Mucosa of gallbladder (tissue), 1 donor: ENCODE results near the gene WDR37. TPM values are rescaled to one million over a fixed set of nuclear protein-coding genes. Genes with fewer than 3 reads are reported as not detected.

Experiments used
- DNase-seq: peaks from one replicate; pipeline ENCODE4 v3.0.0-alpha.2; 2020; ENCODE audit warnings: low spot score
- total RNA-seq: library from RNA; stranded (reverse); gene quantifications from one replicate; pipeline ENCODE4 v1.2.1, GENCODE V29; 2021
- donor health status: DM: no; HTN: no; CAD: no.

WDR37 gene
- total RNA-seq, 1 donor from 2014 or later = 15.5 TPM

DNA sequence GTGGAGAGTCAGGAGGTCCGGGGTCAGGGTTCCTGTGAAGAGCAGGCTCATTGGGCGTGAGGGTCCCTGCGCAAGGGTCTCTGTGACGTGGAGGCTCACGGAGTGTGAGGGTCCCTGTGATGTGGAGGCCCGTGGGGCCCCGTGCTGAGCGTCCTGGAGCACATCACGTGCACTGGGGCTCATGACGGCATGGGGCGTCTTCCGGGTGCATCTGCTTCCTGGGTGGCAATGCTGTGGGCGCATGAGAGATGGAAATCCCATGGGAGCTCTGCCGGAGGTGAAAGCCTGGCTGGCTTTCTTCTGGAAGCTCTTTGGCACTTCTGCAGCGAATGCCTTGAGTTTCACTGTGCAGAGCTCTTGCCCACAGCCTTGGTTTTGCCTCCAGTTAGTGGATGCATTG lies 71.4 kb downstream of the WDR37 start:
- DNase-seq = no peak

DNA sequence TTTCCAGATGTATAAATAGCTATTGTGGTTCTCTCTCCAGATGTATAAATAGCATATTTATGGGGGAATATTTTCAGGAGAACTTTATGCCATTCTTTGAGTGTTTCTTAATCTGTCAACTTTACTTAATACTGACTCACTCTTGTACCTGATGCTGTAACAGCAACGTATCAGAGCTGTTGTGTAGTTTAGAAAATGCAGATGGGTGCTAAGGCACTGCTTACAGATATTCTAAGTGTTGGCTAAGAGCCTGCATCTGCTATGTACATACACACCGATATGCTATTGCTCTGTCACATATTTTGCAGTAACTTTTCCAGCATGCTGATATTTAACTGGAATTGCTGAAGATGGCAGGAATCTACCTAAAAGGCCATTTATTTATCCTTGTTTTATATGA lies 71.9 kb downstream of the WDR37 start:
- no peak for DNase-seq

DNA sequence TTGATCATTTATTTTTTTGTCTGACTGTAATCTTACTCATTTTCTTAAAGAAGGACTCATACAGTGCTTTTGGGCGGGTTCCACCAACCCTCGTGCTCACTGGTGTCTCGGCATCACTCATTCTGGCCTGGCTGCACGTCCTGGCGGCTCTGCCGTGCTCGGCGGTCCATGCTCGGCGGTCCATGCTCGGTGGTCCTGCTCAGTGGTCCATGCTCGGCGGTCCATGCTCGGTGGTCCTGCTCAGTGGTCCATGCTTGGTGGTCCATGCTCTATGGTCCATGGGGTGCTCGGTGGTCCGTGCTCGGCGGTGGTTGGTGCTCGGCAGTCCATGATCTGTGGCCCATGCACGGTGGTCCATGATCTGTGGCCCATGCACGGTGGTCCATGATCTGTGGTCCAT lies 72.5 kb downstream of the WDR37 start:
- no peak for DNase-seq

DNA sequence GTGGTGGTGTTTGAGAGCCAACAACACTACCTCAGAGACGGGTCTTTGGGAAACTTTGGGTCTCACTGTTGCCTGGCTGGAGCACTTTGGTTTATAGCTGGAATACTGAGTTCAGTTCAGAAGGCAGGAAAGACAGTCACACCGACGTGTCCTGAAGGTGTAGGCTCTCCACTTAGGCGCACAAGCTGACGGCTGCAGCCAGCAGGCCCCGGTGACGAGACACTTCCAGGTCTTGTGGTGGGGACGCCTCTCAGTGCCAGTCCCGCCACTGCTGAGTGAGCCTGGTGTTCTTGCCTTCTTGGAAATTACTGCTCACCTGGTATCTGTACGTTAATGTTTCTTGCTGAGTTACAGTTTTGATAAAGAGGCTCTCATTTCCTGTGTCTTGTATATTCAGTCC lies 74.0 kb downstream of the WDR37 start:
- DNase-seq = no peak

DNA sequence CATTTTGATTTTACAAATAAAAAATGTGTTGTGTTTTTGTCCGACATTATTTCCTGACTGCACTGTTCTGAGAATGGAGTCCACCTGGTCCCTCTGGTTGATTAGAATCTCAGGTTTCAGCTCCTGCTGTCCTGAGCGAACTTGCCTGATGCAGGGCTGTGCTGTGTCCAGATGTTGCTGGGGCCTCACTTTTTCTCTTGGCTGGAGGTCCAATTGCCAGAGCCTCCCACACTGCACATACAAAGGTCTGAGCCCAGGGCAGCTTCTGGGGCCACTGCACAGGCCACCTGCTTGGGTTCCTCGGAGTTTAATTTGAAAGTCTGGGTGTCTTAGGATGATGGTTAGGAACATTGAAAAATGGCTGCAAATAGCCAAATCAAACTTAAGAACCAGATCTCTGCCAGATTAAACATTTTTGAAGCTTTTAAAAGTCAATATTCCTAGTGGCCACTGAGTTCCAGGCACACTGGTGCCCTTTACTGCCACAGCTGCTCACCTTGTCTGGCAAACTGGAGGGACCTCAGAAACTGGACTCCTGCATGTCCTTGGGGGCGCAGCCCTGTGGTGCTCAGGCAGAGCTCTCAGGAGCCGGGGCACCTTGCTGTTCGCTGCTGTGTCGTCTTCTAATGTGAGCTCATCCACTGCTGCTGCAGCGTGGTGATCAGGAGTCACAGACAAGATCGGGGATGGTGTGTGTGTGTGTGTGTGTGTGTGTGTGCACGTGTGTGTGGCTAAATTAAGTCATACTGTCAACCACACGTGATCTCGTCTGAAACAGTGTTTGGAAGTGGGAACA lies 75.0 kb downstream of the WDR37 start:
- DNase-seq = no peak

DNA sequence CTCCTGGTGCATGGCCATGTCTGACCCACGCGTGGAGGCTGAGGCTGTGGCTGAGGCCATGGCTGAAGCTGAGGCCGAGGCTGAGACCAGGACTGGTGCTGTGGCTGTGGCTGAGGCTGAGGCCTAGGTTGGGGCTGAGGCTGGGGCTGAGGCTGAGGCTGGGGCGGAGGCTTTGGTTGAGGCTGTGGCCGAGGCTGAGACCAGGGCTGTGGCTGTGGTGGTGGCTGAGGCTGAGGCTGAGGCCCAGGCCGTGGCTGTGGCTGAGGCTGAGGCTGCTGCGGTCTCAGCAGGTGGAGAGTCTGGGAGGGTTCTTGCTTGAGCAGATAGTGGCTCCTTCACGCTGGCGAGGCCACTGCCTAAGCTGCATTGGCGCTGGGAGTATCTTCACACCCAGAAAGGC lies 76.4 kb downstream of the WDR37 start:
- no peak for DNase-seq

DNA sequence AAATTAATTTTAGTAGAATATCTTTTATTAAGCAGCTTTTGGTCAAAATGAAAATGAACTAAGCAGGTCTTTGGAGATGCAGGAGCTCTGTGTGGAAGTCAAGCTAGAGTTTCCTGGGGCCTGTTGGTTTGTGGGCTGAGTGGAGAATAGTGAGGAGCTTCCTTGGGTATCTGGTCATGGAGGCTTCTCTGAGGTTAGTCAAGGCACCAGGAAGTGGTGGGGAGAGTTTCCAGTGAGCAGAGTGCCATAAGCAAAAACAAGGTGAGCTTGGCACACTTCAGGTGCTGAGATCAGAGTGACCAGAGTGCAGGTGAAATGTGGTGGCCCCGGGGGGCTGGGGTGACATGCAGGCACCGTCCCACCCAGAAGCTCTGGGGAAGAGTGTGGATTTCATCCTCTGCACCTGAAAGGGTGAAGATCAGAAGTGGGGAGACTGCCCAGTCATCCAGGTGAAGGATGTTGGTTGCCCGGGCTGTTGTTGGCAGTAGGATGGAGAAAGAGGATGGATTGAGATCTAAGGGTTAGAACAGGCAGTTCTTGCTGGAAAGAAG lies 77.4 kb downstream of the WDR37 start:
- DNase-seq = no peak

DNA sequence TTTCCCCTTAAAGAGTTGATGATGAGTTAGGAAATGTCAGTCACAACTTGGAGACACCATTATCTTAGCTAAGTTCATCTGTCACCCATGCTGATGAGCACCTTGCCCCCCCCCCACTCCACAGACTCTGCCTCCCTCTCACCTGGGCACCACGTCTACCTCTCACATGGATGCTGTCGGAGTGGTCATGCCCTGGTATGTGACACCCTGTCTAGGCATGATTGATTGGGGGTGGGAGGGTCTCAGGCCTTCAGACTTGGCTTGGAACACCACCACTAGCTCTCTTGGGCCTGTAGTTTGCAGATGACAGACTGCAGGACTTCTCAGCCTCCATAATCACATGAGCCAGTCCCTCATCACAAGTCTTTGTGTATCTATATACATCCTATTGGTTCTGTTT lies 78.0 kb downstream of the WDR37 start:
- DNase-seq = no peak

DNA sequence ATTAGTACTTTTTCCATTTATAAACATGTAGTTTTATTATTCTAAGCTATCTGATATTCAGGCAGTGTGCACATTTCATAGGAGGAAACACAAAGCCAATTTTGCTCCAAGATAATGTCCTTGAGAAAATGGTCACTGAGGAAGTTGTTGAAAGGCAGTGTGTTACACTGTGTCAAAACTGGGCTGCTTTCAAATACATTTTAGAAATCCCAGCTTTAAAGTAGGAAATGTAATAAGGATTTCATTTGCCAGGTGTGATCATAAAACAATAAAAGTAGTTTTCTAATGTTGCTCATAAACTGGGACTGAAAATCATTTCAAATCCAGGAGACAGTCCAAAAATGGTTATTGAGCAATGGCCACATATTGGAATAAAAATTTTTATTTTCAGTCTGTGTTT lies 80.1 kb downstream of the WDR37 start:
- no peak for DNase-seq

DNA sequence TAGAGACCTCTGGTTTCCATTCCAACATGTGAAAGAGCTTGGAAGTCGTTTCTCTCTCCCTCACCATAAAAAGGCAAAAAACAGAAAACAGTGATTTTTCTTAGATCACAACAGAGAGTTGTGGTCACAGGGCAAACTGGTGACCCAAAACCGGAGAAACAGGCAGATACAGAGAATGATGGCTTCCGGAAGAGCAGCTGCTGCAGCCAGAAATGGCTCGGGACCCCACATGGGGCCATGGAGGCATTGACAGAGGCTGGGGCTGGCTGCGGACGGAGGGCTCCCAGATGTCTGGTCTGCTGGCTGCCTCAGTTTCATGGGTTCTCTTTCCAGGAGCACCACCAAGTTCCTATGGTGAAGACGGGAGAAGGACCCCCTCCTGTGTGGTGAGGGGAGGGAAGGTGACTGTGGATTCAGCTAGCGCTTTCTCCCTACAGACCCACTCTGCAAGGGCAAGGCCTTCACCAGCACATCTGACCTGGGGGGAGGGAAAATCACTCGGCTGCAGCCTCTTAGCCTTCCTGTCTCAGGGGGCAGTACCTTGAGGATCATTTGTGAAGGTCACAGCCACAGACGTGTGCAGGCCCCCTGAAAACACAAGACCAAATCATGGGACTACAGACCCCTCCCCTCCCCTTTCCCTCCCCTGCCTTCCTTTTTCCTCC lies 81.4 kb downstream of the WDR37 start:
- no peak for DNase-seq

DNA sequence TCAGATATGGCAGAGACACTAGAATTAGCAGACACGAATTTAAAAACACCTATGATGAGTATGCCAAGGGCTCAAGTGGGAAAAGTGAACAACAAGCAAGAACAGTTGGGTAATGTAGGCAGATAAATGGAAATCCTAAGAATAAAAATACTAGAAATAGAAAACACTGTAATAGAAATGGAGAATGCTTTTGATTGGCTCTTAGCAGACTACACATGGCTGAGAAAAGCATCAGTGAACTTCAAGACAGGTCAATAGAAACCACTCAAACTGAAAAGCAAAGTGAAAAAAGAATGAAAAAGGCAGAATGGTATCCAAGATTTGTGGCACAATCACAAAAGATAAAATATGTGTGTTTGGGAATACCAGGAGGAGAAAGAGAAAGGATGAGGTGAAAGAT lies 82.3 kb downstream of the WDR37 start:
- no peak for DNase-seq

DNA sequence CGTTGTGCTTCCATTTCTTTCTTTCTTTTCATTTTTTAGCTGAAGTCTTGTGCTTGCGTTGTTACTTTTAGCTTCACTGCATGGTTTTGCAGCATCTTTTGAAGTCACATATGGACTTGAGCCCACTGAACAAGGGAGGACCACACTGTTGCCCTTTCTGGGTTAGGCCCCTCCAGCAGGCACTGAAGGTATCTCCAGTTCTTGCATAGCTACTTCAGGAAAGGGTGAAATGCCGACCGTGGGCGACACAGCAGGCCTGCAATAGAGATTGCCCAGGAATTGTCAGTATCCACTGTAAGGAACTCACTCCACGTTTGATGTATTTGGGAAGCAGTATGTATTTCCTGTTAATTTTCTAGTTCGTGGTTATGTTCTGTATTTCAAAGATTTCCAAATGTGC lies 85.1 kb downstream of the WDR37 start:
- DNase-seq = no peak

DNA sequence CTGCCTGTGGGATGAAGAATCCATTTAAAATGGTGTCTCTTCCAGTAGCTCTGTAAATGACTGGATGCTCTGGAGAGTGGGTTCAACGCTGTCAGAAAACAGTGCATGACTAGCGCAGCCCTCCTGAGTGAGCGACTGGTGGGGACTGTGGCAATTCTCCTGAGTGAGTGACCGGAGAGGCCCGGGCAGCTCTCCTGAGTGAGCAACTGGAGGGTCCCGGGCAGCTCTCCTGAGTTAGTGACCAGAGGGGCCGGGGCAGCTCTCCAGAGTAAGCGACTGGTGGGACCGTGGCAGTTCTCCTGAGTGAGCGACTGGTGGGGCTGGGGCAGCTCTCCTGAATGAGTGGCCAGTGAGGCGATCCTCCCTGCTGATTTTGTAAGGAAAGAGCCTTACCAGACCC lies 85.5 kb downstream of the WDR37 start:
- no peak for DNase-seq

DNA sequence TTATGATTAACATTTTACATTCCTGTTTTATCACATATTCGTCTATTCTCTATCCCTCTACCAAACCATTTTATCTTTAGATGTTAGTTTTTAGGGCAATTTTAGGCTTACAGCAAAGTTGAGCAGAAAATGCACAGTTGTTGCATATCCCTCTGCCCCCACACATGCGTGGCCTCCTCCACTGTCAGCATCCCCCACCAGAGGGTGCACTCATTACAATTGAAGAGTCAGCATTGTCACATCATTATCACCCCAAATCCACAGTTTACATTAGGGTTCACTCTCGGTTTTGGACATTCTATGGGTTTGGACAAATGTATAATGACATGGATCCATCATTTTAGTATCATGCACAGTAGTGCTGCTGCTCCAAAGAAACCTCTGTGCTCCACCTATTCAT lies 86.4 kb downstream of the WDR37 start:
- DNase-seq = no peak

DNA sequence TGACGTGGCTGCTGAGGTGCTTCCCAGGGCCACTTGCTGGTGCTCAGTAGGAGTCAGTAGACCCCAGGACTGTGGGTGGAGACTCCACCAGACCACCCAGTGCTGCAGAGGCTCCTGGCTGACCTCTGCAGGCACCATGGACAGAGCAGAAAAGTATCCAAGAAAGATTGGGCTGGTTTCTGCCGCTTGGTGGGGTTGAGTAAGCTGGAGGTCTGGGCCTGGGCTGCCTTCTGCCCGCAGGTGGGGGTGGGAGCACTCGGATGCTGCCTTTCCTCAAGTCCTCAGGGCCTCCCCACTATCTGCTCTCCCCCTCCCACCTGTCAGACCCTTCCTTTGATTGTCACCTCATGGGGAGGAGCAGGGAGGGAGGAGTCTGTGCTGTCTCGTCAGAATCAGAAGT lies 91.6 kb downstream of the WDR37 start:
- no peak for DNase-seq

DNA sequence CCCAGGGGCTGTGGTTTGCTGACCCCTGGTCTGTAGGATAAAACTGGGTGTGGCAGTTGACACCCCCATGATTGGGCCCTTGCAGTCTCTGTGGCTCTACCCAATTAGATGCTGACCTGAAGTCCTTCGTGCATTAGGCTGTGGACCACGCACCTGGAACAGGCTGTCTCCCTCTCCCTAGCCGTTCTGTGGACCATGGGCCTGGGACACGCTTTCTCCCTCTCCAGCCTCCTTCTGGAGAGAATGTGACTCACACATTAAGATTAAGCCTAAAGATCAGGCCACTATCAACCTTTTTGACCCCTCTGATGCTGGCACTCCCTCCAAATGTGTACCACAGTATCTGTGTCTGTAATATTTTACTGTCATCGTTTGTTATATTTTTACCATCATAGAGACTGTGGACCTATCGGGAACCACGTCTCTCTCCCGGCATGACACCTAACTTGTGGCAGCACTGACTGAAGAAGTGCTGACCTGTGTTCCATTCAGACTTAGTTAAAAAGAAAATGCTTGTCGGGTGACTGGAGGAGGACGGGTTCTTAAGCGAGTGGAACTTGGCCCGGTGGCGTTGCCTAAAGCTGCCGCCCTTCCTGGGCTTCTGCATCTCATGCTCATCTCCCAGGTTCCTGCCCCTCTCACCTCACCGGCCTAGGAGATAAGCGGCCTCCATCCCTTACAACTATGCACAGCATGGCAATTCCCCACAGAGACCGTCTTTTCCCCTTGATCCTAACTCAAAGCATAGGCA lies 92.8 kb downstream of the WDR37 start:
- DNase-seq = peak; percentile 6

DNA sequence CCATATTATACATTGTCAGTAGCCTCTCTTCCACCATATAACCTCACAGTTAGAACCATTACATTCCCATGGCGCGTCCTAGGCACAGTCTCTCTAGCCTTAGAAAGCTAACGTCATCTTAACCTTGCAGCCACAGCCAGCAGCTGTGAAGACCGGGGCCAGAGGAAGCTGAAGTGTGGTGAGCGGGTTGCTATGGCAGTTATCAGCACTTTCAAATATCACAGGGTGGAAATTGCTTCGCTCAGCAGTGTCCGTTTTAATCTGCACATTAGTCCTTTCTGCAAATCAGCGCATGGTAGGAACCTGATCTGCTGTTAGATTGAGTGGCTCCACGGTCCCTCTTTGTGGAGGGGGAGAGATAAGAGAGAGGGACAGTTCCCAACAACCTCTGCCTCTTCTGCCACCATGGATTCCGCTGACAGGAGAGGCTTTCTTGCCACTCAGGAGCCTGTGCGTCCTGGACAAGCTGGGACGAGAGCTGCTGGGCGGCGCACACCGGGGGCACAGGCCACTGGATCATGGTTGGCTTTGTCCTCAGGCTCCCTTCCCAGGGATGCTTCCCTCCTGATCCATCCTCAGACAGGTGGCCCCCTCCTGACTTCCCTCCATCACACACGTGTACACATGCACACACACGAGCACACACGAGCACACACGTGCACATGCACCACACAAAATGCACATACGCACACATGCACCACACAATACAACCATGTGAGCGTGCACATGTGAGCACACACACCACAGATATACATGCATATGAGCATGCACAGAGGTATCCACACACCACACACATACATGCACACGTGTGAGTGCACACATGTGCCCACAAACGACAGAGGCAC lies 93.8 kb downstream of the WDR37 start:
- peak; percentile 44 for DNase-seq

DNA sequence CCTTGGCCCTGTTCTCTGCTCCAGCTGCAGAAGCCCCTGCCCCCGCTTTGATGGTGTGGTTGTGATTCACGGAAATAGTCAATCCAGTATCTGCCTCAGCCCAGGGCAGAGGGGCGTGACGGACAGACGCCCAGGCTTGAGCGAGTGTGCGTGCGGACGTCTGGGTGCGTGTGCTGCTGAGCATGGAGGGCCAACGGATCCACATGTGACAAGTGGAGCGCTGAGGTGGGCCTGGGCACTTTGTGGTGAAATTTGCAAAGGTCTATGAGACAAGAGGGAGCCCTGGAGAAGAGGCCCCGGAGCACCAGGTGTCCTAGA lies 94.4 kb downstream of the WDR37 start:
- DNase-seq = peak; percentile 9

DNA sequence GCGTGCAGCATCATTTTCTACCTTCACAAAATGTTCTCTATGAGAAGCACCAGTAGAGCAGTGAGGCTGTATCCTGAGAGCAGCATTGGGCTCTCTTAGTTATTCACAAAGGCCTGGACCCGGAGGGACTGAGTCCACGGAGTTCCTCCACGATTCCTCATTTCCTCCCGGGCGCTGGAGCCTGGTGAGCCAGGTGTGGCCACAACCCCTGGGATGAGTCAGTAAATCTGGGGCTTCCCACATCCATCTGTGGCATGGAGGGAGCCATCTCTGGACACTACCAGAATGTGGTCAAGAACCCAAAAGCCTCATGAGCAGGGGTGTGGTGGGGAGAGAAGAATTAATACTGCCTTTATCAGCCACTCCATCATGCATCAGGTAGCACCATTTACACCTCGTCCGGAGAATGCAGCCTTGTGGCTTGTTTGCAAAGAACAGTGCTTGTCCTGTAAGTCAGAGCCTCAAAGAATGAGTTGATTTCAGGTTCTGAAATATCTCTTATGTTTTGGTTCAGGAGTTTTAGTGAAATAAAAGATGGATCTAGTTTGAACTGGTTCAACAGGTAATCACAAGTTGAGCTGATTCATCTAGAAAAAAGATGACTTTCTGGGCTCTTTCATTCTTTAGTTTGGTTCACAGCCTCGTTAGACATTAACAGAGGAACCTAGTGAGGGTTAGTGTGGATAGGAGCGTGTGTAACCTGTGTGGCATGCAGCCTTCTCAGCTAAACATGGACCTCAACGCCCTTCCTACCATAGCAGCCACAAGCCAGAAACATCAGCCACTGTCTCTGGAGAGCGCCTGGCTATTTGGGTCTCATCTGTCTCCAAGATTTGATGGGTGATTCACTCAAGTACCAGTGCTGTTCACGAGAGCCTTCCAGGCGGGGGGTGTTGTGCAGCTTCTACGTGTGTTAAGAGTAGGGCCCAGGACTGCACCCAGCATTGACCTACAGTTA lies 95.2 kb downstream of the WDR37 start:
- DNase-seq = no peak

DNA sequence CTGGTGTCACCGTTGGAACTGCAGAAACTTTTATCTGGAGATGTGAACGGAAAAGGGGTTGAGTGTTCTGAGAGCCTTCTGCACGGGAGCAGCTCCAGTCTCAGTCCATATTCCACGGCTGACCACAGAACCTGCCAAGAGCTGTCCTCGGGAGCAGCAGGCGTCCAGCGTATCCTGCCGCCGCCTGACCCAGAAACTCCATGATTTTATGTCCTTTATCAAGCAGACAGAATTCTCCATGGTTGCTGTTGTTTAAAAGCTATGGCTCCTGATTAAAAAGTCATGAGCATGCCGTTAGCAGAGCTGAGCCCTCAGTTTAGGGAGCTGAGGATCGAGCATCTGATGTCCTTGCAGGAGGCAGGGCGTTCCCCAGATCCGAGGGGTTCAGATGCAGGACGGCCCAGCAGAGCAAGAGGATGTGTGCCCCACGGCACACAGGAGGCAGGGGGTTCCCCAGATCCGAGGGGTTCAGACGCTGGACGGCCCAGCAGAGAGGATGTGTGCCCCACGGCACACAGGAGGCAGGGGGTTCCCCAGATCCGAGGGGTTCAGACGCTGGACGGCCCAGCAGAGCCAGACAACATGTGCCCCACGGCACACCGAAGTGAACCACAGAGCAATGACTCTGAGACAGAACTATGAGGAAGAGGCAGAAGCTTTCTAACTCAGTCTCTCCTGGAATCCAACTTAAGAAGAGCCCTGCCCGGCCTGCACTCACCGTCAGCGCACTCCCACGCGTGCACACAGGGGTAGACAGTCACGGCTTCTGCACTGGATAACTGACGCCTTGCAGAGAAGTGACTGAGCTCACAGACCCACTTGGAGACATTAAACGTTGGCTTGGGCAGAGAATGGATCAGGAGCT lies 96.4 kb downstream of the WDR37 start:
- DNase-seq = no peak
